Measurements from ENCODE around the gene ATP9B.

GRCh38 chr18:79111483-79111882 is 42.3 kb downstream of the ATP9B start:
- TF ChIP-seq POLR2AphosphoS5 (IDR thresholded peaks at IDR 0.05; ENCODE audit: low read depth, low read length) = no peak
- no peak for TF ChIP-seq SPI1 (IDR thresholded peaks at IDR 0.05; ENCODE audit: low read depth, low read length)
- no peak for TF ChIP-seq POLR2A (IDR thresholded peaks at IDR 0.05; ENCODE audit: low read depth, low read length)

Measured in GM12891 (cell line).